Sigmoid colon (tissue), 4 donors: Measurements from ENCODE around the gene MYH9.

Source experiments
- CTCF ChIP-seq, 4 experiments: fragments of 450-650 bp in 3 of 4; fragments of 200-600 bp in 1 of 4; IDR thresholded peaks; one replicate each; pipeline ENCODE4 v1.5.1; 2016 to 2019; ENCODE audit warnings: antibody characterized with exemption in 4 of 4, mild to moderate bottlenecking in 3 of 4, moderate library complexity in 2 of 4
- EP300 ChIP-seq, 4 donors: sonication (generic); formaldehyde crosslinking; IDR thresholded peaks; one replicate each; pipeline ENCODE4 v1.6.1; 2017; ENCODE audit warnings: antibody characterized with exemption in 4 of 4
- POLR2A ChIP-seq, 2 donors: fragments of 450-650 bp; IDR thresholded peaks; one replicate each; pipeline ENCODE4 v1.6.1; 2016; ENCODE audit warnings: antibody characterized with exemption in 2 of 2, mild to moderate bottlenecking in 2 of 2, moderate library complexity in 2 of 2
- POLR2AphosphoS5 ChIP-seq, 4 donors: sonication (generic); formaldehyde crosslinking; IDR thresholded peaks; one replicate each; pipeline ENCODE4 v1.6.1; 2017; ENCODE audit warnings: antibody characterized with exemption in 4 of 4

DNA sequence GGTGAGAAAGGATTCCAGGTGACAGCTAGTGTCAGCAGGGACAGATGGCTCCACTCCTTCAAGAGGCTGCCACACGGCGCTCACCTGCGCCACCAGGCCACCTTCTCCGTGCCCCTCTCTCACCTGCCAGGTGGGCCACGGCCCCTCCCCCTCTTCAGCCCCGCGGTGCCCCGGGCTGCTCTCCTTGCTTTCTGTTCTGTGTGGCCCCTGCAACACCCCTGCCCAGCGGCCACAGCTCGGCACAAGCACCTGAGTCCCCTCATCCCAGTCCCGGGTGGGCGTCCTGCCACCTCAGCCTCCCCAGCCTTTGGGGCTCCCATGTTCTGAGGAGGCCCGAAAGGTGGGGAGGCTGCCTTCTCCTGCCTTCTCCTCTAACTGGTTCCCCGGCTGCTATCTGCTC, 88.5 kb downstream of the MYH9 start:
- no peak for TF ChIP-seq CTCF (IDR thresholded peaks at IDR 0.05)
- no peak for TF ChIP-seq POLR2A (IDR thresholded peaks at IDR 0.05)
- TF ChIP-seq POLR2AphosphoS5 (IDR thresholded peaks at IDR 0.05): no peak
- TF ChIP-seq EP300 (IDR thresholded peaks at IDR 0.05): no peak
